GM23338 (cell line): ENCODE measurements around the gene KLKB1. TPM values are rescaled to one million over a fixed set of nuclear protein-coding genes. Genes with fewer than 3 reads are reported as not detected.

Experiments used
- ATAC-seq: fragments of 200-7000 bp; cut with Tn5 transposase; 3 replicates; pipeline ENCODE4 v1.9.1; 2020
- DNase-seq: peaks from one replicate; pipeline ENCODE4 v3.0.0-alpha.2; 2015; ENCODE audit warnings: low spot score
- H2AFZ ChIP-seq: fragments of 200-600 bp; sonication (generic); 2 replicates; pipeline ENCODE4 v1.8.0; 2016; ENCODE audit warnings: antibody characterized with exemption, mild to moderate bottlenecking, moderate library complexity
- H3F3A ChIP-seq: fragments of 200-600 bp; sonication (generic); replicated peaks from 2 replicates; pipeline ENCODE4 v1.8.0; 2017; ENCODE audit warnings: antibody characterized with exemption, mixed run types, low read depth
- H3K27ac ChIP-seq: fragments of 200-600 bp; sonication (generic); 2 replicates; pipeline ENCODE4 v1.6.1; 2016; ENCODE audit warnings: low read depth
- H3K27me3 ChIP-seq: fragments of 200-600 bp; sonication (generic); 2 replicates; pipeline ENCODE4 v1.8.0; 2016; ENCODE audit warnings: mild to moderate bottlenecking, mixed run types, moderate library complexity; ENCODE audit not compliant: insufficient read depth
- H3K36me3 ChIP-seq: fragments of 200-600 bp; sonication (generic); 2 replicates; pipeline ENCODE4 v1.8.0; 2016; ENCODE audit warnings: mild to moderate bottlenecking; ENCODE audit not compliant: insufficient read depth
- H3K4me1 ChIP-seq: fragments of 200-600 bp; sonication (generic); 2 replicates; pipeline ENCODE4 v1.8.0; 2016; ENCODE audit warnings: mild to moderate bottlenecking, moderate library complexity; ENCODE audit not compliant: insufficient read depth
- H3K4me2 ChIP-seq: fragments of 200-600 bp; sonication (generic); 2 replicates; pipeline ENCODE4 v1.7.1; 2017; ENCODE audit warnings: mixed run types
- H3K4me3 ChIP-seq: fragments of 200-600 bp; sonication (generic); 2 replicates; pipeline ENCODE4 v1.6.1; 2016; ENCODE audit warnings: mixed run types
- H3K79me2 ChIP-seq: fragments of 200-600 bp; sonication (generic); replicated peaks from 2 replicates; pipeline ENCODE4 v1.8.0; 2017; ENCODE audit warnings: mild to moderate bottlenecking; ENCODE audit not compliant: insufficient read depth
- H3K9me2 ChIP-seq: fragments of 200-600 bp; sonication (generic); 2 replicates; pipeline ENCODE4 v1.8.0; 2017; ENCODE audit not compliant: insufficient read depth
- H4K20me1 ChIP-seq: fragments of 200-600 bp; sonication (generic); replicated peaks from 2 replicates; pipeline ENCODE4 v1.8.0; 2017; ENCODE audit warnings: mild to moderate bottlenecking; ENCODE audit not compliant: insufficient read depth
- H3K27ac Mint-ChIP-seq: 2 replicates; pipeline ENCODE4 v1.8.0; 2020; ENCODE audit warnings: inconsistent platforms, mild to moderate bottlenecking, moderate library complexity, mixed read lengths
- H3K27me3 Mint-ChIP-seq: 3 replicates; pipeline ENCODE4 v1.8.0; 2022; ENCODE audit warnings: low read depth, mild to moderate bottlenecking, moderate library complexity, mixed read lengths, inconsistent platforms; ENCODE audit not compliant: insufficient read depth, poor library complexity
- H3K36me3 Mint-ChIP-seq: 3 replicates; pipeline ENCODE4 v1.8.0; 2021; ENCODE audit warnings: low read depth, mild to moderate bottlenecking, inconsistent platforms, moderate library complexity, mixed read lengths
- H3K4me1 Mint-ChIP-seq: 3 replicates; pipeline ENCODE4 v1.8.0; 2020; ENCODE audit warnings: mild to moderate bottlenecking, inconsistent platforms, mixed read lengths
- H3K4me3 Mint-ChIP-seq: 3 replicates; pipeline ENCODE4 v1.8.0; 2021; ENCODE audit warnings: moderate library complexity, mild to moderate bottlenecking, inconsistent platforms, mixed read lengths
- H3K9me3 Mint-ChIP-seq: 3 replicates; pipeline ENCODE4 v1.8.0; 2020; ENCODE audit warnings: moderate library complexity, mild to moderate bottlenecking, inconsistent platforms, mixed read lengths
- CREB1 ChIP-seq: fragments of 250-450 bp; sonication (Bioruptor Pico); IDR thresholded peaks from 2 replicates; pipeline ENCODE4 v1.5.0; 2020; ENCODE audit warnings: low read depth, mild to moderate bottlenecking, moderate library complexity
- EZH2 ChIP-seq: fragments of 200-600 bp; sonication (generic); IDR thresholded peaks from one replicate; pipeline ENCODE4 v1.8.0; 2017; ENCODE audit warnings: antibody characterized with exemption, mild to moderate bottlenecking, low read depth; ENCODE audit not compliant: unreplicated experiment
- EZH2phosphoT487 ChIP-seq: fragments of 200-600 bp; sonication (generic); IDR thresholded peaks from one replicate; pipeline ENCODE4 v1.8.1; 2018; ENCODE audit warnings: antibody characterized with exemption; ENCODE audit not compliant: unreplicated experiment
- JUNB ChIP-seq: IDR thresholded peaks from one replicate; pipeline ENCODE4 v1.6.1; 2016; ENCODE audit warnings: antibody characterized with exemption; ENCODE audit not compliant: unreplicated experiment
- NANOG ChIP-seq: IDR thresholded peaks from 2 replicates; pipeline ENCODE4 v1.6.1; 2016; ENCODE audit warnings: antibody characterized with exemption, borderline replicate concordance
- POLR2AphosphoS5 ChIP-seq: IDR thresholded peaks from 2 replicates; pipeline ENCODE4 v1.6.1; 2016; ENCODE audit warnings: antibody characterized with exemption, low read depth
- STAT1 ChIP-seq: IDR thresholded peaks from one replicate; pipeline ENCODE4 v1.6.1; 2016; ENCODE audit warnings: antibody characterized with exemption; ENCODE audit not compliant: unreplicated experiment
- ZNF114 ChIP-seq: fragments of 250-450 bp; sonication (Bioruptor Pico); IDR thresholded peaks from 2 replicates; pipeline ENCODE4 v1.5.0; 2020; ENCODE audit warnings: mild to moderate bottlenecking, moderate library complexity
- polyA plus RNA-seq: library from polyadenylated mRNA; unstranded; fragments of >200 nt; fragmentation: Nextera tagmentation; extraction: Ambion mirVana; gene quantifications from 2 replicates; pipeline ENCODE4 v1.2.1, GENCODE V29; 2016
- total RNA-seq: library from RNA; depleted of rRNA; stranded (reverse); fragments of >200 nt; shearing (Covaris generic); gene quantifications from 2 replicates; pipeline ENCODE4 v1.2.3, GENCODE V29; 2014; rRNA removed
- TF ChIP-seq, protein P1 (sequence below): IDR thresholded peaks from one replicate; pipeline ENCODE4 v1.6.1; 2018; ENCODE audit warnings: antibody characterized with exemption; ENCODE audit not compliant: unreplicated experiment
- TF ChIP-seq, protein P2 (sequence below), 2 experiments: fragments of 200-600 bp in 1 of 2; sonication (generic) in 1 of 2; conservative IDR thresholded peaks; 2 replicates each; pipeline versions ENCODE4 v1.5.1 to v1.6.1; 2016 to 2017; ENCODE audit warnings: antibody characterized with exemption in 2 of 2, low read depth in 2 of 2, mild to moderate bottlenecking in 2 of 2, moderate library complexity in 1 of 2
- TF ChIP-seq, protein P3 (sequence below): IDR thresholded peaks from 2 replicates; pipeline ENCODE4 v1.6.1; 2016; ENCODE audit warnings: antibody characterized with exemption

The KLKB1 gene
- total and polyA plus RNA-seq, 2 experiments from 2014 or later = 8.6 to 10.9 TPM

DNA sequence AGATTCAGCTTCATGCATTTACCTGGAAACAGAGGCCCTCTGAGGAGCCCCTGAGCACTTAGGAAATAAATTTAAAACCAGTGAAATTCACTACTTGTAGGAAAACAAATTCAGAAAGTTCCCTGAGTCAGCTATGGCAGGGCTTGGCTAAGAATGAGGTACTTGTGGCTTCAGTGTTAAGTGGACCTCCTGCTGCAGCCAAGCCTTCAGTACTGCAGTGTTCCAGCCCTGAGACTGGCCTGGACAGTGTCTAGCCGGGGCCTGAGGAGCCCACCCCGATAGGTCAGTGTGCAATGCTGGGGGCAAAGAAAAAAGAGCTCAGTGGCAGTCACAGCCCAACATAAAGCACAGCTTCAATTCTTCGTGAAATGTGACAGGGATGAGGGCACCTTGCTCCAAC is 80.6 kb downstream of the KLKB1 start:
- TF ChIP-seq EZH2 = no peak
- TF ChIP-seq EZH2phosphoT487 = no peak
- TF ChIP-seq CREB1 = no peak
- no peak for TF ChIP-seq STAT1
- TF ChIP-seq, protein P1, sequence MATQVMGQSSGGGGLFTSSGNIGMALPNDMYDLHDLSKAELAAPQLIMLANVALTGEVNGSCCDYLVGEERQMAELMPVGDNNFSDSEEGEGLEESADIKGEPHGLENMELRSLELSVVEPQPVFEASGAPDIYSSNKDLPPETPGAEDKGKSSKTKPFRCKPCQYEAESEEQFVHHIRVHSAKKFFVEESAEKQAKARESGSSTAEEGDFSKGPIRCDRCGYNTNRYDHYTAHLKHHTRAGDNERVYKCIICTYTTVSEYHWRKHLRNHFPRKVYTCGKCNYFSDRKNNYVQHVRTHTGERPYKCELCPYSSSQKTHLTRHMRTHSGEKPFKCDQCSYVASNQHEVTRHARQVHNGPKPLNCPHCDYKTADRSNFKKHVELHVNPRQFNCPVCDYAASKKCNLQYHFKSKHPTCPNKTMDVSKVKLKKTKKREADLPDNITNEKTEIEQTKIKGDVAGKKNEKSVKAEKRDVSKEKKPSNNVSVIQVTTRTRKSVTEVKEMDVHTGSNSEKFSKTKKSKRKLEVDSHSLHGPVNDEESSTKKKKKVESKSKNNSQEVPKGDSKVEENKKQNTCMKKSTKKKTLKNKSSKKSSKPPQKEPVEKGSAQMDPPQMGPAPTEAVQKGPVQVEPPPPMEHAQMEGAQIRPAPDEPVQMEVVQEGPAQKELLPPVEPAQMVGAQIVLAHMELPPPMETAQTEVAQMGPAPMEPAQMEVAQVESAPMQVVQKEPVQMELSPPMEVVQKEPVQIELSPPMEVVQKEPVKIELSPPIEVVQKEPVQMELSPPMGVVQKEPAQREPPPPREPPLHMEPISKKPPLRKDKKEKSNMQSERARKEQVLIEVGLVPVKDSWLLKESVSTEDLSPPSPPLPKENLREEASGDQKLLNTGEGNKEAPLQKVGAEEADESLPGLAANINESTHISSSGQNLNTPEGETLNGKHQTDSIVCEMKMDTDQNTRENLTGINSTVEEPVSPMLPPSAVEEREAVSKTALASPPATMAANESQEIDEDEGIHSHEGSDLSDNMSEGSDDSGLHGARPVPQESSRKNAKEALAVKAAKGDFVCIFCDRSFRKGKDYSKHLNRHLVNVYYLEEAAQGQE = no peak
- no peak for TF ChIP-seq POLR2AphosphoS5
- TF ChIP-seq, protein P2, sequence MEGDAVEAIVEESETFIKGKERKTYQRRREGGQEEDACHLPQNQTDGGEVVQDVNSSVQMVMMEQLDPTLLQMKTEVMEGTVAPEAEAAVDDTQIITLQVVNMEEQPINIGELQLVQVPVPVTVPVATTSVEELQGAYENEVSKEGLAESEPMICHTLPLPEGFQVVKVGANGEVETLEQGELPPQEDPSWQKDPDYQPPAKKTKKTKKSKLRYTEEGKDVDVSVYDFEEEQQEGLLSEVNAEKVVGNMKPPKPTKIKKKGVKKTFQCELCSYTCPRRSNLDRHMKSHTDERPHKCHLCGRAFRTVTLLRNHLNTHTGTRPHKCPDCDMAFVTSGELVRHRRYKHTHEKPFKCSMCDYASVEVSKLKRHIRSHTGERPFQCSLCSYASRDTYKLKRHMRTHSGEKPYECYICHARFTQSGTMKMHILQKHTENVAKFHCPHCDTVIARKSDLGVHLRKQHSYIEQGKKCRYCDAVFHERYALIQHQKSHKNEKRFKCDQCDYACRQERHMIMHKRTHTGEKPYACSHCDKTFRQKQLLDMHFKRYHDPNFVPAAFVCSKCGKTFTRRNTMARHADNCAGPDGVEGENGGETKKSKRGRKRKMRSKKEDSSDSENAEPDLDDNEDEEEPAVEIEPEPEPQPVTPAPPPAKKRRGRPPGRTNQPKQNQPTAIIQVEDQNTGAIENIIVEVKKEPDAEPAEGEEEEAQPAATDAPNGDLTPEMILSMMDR (conservative IDR thresholded peaks at IDR 0.05; ENCODE audit: low read depth in 2 of 2) = no peak
- TF ChIP-seq NANOG = no peak
- TF ChIP-seq, protein P3, sequence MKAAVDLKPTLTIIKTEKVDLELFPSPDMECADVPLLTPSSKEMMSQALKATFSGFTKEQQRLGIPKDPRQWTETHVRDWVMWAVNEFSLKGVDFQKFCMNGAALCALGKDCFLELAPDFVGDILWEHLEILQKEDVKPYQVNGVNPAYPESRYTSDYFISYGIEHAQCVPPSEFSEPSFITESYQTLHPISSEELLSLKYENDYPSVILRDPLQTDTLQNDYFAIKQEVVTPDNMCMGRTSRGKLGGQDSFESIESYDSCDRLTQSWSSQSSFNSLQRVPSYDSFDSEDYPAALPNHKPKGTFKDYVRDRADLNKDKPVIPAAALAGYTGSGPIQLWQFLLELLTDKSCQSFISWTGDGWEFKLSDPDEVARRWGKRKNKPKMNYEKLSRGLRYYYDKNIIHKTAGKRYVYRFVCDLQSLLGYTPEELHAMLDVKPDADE = no peak
- TF ChIP-seq ZNF114 (CRISPR knock-in tag) = no peak
- TF ChIP-seq JUNB = no peak
- H3K36me3 ChIP-seq = no peaks in the 10 kb centered on the region
- Mint-ChIP-seq H3K36me3 (no peaks in the 10 kb centered on the region), H3K9me3 (no peaks in the 10 kb centered on the region), H3K27ac (no peak overlapping the region), H3K4me1 (peaks cover 8% of the 10 kb centered on the region), H3K27me3 (peaks cover 3% of the 10 kb centered on the region), H3K4me3 (no peak overlapping the region)
- no peaks in the 10 kb centered on the region for H4K20me1 ChIP-seq
- no peak overlapping the region for H3K4me3 ChIP-seq
- H3K79me2 ChIP-seq = no peaks in the 10 kb centered on the region
- ATAC-seq (no peak), DNase-seq (no peak)
- H3K4me1 ChIP-seq = no peaks in the 10 kb centered on the region; the same call in 1 of the 2 replicates
- H2AFZ ChIP-seq = no peak overlapping the region
- no peaks in the 10 kb centered on the region; the same call in 1 of the 2 replicates for H3F3A ChIP-seq
- no peaks in the 10 kb centered on the region; the same call in 1 of the 2 replicates for H3K9me2 ChIP-seq
- H3K27ac ChIP-seq = no peak overlapping the region
- H3K27me3 ChIP-seq = no peaks in the 10 kb centered on the region
- no peak overlapping the region for H3K4me2 ChIP-seq

Other genes with a start within 250 kb of the KLKB1 start
- 0.27 and 0.38 TPM in 2 replicates for gene TLR3, start 158.4 kb upstream of the KLKB1 start, total RNA-seq
- gene TLR3, start 158.4 kb upstream of the KLKB1 start, polyA plus RNA-seq = 0.32 and 0.33 TPM in 2 replicates
- 13.3 and 22.5 TPM in 2 replicates for gene FAM149A, start 122.8 kb upstream of the KLKB1 start, total RNA-seq
- gene FAM149A, start 122.8 kb upstream of the KLKB1 start, polyA plus RNA-seq = 10.8 and 11.6 TPM in 2 replicates
- gene CYP4V2, start 35.9 kb upstream of the KLKB1 start, total RNA-seq = 3.1 and 3.4 TPM in 2 replicates
- gene CYP4V2, start 35.9 kb upstream of the KLKB1 start, polyA plus RNA-seq = 1.4 and 1.5 TPM in 2 replicates
- 1.5 and 2.1 TPM in 2 replicates for gene F11, start 38.7 kb downstream of the KLKB1 start, total RNA-seq
- gene F11, start 38.7 kb downstream of the KLKB1 start, polyA plus RNA-seq = 0.74 TPM in 1 of 2 replicates, not detected in the other